Neural cell (in vitro differentiated cells): ENCODE measurements around the gene CFAP45.

Experiments
- EZH2 ChIP-seq: fragments of 200-600, 300-800 bp; shearing (Covaris generic), sonication (generic); IDR thresholded peaks from 2 replicates; pipeline ENCODE4 v1.6.1; 2014; ENCODE audit warnings: antibody characterized with exemption, low read length, borderline replicate concordance, mild to moderate bottlenecking; ENCODE audit not compliant: insufficient read depth, poor library complexity, severe bottlenecking
- POLR2AphosphoS5 ChIP-seq: IDR thresholded peaks from 2 replicates; pipeline ENCODE4 v1.6.1; 2012
- RAD21 ChIP-seq: fragments of 450-650 bp; conservative IDR thresholded peaks from 2 replicates; pipeline ENCODE4 v1.6.1; 2014; ENCODE audit warnings: antibody characterized with exemption, mild to moderate bottlenecking, moderate library complexity
- TAF1 ChIP-seq: IDR thresholded peaks from 2 replicates; pipeline ENCODE4 v1.6.1; 2012; ENCODE audit warnings: low read depth
- TF ChIP-seq, protein P1 (sequence below): fragments of 450-650 bp; IDR thresholded peaks from 2 replicates; pipeline ENCODE4 v1.5.1; 2014; ENCODE audit warnings: antibody characterized with exemption, mild to moderate bottlenecking, moderate library complexity; ENCODE audit not compliant: poor library complexity, severe bottlenecking
- TF ChIP-seq, protein P2 (sequence below): IDR thresholded peaks from 2 replicates; pipeline ENCODE4 v1.6.1; 2012; ENCODE audit warnings: borderline replicate concordance

GRCh38 chr1:159860456-159860855, 39.5 kb downstream of the CFAP45 start:
- TF ChIP-seq, protein P1, sequence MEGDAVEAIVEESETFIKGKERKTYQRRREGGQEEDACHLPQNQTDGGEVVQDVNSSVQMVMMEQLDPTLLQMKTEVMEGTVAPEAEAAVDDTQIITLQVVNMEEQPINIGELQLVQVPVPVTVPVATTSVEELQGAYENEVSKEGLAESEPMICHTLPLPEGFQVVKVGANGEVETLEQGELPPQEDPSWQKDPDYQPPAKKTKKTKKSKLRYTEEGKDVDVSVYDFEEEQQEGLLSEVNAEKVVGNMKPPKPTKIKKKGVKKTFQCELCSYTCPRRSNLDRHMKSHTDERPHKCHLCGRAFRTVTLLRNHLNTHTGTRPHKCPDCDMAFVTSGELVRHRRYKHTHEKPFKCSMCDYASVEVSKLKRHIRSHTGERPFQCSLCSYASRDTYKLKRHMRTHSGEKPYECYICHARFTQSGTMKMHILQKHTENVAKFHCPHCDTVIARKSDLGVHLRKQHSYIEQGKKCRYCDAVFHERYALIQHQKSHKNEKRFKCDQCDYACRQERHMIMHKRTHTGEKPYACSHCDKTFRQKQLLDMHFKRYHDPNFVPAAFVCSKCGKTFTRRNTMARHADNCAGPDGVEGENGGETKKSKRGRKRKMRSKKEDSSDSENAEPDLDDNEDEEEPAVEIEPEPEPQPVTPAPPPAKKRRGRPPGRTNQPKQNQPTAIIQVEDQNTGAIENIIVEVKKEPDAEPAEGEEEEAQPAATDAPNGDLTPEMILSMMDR: no peak
- TF ChIP-seq POLR2AphosphoS5 (no peak), EZH2 (no peak), RAD21 (no peak), TAF1 (no peak)
- TF ChIP-seq, protein P2, sequence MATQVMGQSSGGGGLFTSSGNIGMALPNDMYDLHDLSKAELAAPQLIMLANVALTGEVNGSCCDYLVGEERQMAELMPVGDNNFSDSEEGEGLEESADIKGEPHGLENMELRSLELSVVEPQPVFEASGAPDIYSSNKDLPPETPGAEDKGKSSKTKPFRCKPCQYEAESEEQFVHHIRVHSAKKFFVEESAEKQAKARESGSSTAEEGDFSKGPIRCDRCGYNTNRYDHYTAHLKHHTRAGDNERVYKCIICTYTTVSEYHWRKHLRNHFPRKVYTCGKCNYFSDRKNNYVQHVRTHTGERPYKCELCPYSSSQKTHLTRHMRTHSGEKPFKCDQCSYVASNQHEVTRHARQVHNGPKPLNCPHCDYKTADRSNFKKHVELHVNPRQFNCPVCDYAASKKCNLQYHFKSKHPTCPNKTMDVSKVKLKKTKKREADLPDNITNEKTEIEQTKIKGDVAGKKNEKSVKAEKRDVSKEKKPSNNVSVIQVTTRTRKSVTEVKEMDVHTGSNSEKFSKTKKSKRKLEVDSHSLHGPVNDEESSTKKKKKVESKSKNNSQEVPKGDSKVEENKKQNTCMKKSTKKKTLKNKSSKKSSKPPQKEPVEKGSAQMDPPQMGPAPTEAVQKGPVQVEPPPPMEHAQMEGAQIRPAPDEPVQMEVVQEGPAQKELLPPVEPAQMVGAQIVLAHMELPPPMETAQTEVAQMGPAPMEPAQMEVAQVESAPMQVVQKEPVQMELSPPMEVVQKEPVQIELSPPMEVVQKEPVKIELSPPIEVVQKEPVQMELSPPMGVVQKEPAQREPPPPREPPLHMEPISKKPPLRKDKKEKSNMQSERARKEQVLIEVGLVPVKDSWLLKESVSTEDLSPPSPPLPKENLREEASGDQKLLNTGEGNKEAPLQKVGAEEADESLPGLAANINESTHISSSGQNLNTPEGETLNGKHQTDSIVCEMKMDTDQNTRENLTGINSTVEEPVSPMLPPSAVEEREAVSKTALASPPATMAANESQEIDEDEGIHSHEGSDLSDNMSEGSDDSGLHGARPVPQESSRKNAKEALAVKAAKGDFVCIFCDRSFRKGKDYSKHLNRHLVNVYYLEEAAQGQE: no peak
